Fibroblast of lung (primary cell): ENCODE data around the gene VBP1.

Source experiments
- CTCF ChIP-seq, 2 donors: IDR thresholded peaks in 1 of 2; conservative IDR thresholded peaks in 1 of 2; 1 replicate in 1 of 2; 2 replicates in 1 of 2; pipeline ENCODE4 v1.5.1; 2011 to 2012; ENCODE audit warnings: low read length in 2 of 2, control low read depth in 1 of 2, inconsistent platforms in 1 of 2, low read depth in 1 of 2, mild to moderate bottlenecking in 1 of 2
- EZH2 ChIP-seq: IDR thresholded peaks from 2 replicates; pipeline ENCODE4 v1.5.1; 2012; ENCODE audit warnings: low read length, control low read depth, mild to moderate bottlenecking; ENCODE audit errors: missing control alignments

GRCh38 chrX:155270969-155271368 lies 54.7 kb downstream of the VBP1 start:
- no peak for TF ChIP-seq CTCF (conservative IDR thresholded peaks at IDR 0.05 in 1 of 2, IDR thresholded peaks at IDR 0.05 in 1 of 2; ENCODE audit: low read depth in 1 of 2, low read length in 2 of 2)
- no peak for TF ChIP-seq EZH2
